Measurements from ENCODE around the gene MAPK7.

DNA sequence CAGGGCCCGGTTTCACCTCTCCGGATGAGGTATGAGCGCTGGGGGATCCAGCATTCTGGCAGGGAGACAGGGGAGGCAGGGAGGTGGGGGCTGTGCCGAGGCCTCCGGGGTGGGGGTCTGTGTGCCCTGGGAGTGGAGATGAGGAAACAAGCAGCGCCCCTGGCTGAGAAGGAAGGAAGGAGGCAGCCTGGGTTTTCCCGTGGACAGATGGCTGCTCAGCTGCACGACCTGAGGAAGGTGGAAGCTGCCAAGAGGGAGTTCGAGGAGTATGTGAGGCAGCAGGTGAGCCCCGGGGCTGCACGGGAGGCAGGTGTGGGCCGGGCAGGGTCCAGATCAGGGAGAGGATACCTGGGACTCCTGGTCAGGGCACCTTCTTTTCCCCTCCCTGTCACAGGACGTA, 37.0 kb downstream of the MAPK7 start:
- TF ChIP-seq, protein P1, sequence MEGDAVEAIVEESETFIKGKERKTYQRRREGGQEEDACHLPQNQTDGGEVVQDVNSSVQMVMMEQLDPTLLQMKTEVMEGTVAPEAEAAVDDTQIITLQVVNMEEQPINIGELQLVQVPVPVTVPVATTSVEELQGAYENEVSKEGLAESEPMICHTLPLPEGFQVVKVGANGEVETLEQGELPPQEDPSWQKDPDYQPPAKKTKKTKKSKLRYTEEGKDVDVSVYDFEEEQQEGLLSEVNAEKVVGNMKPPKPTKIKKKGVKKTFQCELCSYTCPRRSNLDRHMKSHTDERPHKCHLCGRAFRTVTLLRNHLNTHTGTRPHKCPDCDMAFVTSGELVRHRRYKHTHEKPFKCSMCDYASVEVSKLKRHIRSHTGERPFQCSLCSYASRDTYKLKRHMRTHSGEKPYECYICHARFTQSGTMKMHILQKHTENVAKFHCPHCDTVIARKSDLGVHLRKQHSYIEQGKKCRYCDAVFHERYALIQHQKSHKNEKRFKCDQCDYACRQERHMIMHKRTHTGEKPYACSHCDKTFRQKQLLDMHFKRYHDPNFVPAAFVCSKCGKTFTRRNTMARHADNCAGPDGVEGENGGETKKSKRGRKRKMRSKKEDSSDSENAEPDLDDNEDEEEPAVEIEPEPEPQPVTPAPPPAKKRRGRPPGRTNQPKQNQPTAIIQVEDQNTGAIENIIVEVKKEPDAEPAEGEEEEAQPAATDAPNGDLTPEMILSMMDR (IDR thresholded peaks at IDR 0.05), result no peak
- no peak for TF ChIP-seq POLR2A (IDR thresholded peaks at IDR 0.05)
